NCI-H1105 (cell line): ENCODE measurements around the gene TRAF3IP1.

Experiments used
- DNase-seq: peaks from one replicate; lab custom pipeline; 2025; lab: John Stamatoyannopoulos, UW

The TRAF3IP1 gene

DNA sequence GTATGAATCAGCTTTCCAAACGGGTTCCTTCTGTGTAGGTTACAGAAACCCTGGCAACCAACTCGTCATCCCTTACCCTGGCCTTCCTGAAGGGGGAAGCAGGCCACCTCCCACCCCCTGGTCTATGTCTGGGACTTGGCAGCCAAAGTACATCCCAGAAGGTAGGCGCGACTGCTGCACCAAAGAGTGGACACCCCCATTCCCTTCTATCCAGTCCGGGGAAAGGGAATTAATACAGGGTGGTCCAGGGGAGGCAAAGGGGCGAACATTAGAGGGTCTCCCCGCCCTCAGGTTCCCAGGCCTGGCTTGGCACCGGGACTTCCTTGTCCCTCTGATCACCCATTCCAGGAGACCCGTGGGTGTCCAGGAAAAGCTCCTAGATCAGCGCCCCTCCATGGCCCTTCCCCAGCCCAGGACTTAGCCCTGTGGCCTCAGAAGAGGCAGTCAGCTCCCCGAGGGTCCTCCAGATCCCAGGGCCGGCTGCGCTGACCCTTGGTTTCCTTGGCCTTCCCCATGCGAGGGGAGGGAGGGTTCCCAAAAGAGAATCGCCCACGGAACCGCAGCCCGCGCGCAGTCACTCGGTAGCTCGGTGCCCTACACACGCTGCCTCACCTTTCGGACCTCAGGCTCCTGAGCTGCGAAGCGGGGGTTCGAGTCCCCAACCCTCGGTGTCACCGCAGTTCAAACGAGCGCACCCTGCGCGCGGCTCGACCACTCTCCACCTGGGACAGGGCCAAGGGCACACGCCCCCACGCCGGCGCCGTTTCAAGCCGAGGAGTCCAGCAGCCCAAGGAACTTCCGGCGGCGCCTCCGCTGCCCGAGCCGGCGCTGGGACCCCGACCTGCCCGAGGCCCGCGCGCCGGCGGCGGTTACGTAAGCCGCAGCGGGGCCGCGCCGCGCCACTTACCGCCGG, 32.3 kb upstream of the TRAF3IP1 start, which contains the start of gene PER2:
Gene PER2 (minus strand): TSS at position 874 of the 913 bp plus-strand sequence. CDS start 10,674 bp downstream, outside the sequence.
- DNase-seq = no peak

GRCh38 chr2:238288650-238289573, 31.4 kb upstream of the TRAF3IP1 start:
- peak; percentile 97 for DNase-seq

GRCh38 chr2:238289574-238289973, 30.7 kb upstream of the TRAF3IP1 start:
- DNase-seq = no peak

- DNase-seq = no peak
These were observed 30.2 kb upstream of the TRAF3IP1 start for GRCh38 chr2:238290091-238290509.

DNA sequence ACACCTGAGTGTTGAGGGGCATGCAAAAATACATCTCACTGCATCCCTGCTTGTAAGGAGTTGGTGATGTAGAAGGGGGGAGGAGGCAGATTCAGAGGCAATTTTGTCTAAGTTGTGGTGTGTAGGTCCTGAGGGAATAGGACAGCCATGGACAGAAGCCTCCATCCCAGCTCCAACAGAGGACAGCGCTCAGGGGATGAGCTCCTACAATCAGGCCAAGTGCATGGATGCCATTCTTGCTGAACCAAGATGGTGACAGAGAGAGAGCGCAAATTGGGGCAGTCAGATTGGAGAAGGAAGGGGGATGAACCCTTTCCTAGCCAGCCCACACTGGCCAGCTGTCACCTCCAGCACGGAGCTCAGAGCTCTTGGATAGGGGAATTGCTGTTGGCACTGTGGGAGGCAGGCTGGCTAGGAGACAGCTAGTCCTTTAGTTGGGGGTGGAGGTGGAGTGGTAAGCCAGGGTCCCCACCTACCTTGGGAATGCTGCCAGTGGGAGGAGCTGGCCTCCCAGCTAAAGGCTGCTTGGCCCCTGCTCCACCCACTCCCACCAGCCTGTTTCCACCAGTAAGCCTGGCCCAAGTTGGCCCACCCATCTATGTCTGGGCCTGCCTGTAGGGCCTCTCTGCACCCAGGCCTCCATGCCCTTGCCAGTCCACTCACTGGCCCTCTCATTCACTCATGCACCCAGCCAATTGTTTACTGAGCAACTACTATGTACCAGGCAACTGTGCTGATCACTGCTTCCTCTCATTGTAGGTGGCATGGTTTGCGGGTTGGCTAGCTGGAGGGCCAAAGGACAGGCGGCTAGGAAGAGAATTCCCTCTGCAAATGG, 29.4 kb upstream of the TRAF3IP1 start:
- no peak for DNase-seq

GRCh38 chr2:238291550-238292281, 28.6 kb upstream of the TRAF3IP1 start:
- no peak for DNase-seq

DNA sequence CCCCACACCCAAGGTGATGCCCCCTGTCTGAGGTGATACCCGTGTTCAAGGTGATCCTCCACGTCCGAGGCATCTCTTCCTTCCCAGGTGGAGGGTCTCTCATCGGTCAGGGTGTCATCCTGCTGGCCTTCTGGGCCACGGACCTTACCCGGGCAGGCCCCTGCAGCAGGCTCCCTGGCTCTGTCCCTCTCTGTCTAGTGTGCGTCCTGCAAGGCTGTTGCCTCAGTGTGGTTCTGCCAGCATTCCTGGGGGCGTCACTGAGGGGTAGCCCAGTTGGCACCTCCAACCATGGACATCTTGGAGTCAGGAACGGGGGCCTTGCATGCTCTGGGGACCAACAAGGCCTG, 26.3 kb upstream of the TRAF3IP1 start:
- DNase-seq = no peak

GRCh38 chr2:238294393-238295143, 25.8 kb upstream of the TRAF3IP1 start:
- no peak for DNase-seq

DNA sequence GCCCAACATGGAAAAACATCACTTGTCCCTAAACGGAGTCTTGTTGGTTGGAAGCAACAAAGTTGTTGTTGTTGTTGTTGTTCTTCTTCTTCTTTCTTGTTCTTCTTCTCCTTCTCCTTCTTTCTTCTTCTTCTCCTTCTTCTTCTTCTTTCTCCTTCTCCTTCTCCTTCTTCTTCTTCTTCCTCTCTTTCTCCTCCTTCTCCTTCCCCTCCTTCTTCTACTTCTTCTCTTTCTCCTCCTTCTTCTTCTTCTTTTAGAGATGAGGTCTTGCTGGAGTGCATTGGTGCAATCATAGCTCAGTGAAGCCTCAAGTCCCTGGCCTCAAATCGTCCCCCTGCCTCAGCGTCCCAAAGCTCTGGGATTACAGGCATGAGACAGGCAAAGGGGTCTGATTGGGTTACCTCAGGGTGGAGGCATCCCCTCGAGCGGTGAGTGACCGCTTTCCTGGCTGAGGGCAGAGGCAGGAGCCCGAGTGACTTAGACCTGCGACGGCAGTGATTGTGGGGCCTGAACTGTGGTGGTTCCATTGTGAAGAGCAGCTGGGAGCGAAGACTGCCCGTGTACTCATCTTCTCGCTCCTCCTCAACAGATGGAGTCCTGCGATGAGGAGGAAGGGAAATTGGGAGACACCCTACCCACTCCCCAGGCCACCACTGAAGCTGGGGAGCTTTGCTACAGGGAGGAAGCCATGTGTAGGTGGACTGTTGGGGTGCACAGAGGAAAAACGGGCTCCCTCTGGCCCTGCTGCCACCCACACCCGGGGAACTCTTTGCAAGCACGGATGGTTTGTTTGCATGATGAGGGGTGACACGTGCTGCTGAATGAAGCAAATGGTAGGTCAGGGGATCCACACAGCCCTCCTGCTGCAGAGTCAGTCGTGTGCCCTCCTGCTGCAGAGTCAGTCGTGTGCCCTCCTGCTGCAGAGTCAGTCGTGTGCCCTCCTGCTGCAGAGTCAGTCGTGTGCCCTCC, 24.9 kb upstream of the TRAF3IP1 start:
- no peak for DNase-seq

GRCh38 chr2:238296638-238297457, 23.5 kb upstream of the TRAF3IP1 start:
- DNase-seq = no peak

- DNase-seq = no peak
These were observed 20.5 kb upstream of the TRAF3IP1 start for GRCh38 chr2:238299803-238300202.

- no peak for DNase-seq
These were observed 18.2 kb upstream of the TRAF3IP1 start for GRCh38 chr2:238302087-238302486.

DNA sequence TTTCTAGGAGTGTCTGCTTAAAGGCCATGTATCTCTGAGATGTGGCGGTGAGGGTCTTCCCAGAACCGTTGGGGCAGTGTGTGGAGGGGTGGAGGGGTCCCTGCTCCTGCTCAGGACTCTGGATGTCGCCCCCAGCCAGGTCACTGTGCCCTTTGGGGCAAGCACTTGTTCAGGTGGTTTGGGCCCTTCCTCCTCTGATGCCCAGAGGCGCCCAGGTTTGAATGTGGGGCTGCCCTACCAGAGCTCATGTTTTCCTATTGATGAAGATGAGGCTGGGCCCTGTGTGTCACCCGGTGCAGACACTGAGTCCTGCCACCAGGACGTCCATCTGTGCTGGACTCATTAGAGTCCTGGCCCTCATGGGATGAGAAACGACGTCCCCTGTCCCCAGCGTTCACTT, 17.6 kb upstream of the TRAF3IP1 start:
- DNase-seq = no peak

DNA sequence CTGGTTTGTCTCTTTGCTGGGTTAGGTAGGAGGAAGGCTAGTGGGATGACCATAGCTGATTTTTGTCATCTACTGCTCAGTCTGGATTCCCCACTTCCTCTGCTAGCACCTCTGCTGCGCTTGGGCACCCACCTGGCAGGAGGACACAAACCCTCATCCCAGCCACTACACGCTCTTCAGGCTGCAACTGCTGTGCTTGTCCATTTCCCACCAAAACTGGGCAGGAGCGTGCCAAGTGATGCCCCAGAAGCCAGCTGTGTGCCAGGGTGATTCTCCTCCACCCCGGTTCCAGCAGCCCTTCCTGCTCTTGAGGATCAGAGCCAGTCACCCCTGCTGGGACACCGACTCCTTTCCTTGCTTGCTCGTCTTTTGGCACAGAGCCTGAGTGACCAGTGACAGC, 16.2 kb upstream of the TRAF3IP1 start:
- DNase-seq = no peak

- DNase-seq = no peak
These were observed 15.0 kb upstream of the TRAF3IP1 start for GRCh38 chr2:238305092-238305862.

DNA sequence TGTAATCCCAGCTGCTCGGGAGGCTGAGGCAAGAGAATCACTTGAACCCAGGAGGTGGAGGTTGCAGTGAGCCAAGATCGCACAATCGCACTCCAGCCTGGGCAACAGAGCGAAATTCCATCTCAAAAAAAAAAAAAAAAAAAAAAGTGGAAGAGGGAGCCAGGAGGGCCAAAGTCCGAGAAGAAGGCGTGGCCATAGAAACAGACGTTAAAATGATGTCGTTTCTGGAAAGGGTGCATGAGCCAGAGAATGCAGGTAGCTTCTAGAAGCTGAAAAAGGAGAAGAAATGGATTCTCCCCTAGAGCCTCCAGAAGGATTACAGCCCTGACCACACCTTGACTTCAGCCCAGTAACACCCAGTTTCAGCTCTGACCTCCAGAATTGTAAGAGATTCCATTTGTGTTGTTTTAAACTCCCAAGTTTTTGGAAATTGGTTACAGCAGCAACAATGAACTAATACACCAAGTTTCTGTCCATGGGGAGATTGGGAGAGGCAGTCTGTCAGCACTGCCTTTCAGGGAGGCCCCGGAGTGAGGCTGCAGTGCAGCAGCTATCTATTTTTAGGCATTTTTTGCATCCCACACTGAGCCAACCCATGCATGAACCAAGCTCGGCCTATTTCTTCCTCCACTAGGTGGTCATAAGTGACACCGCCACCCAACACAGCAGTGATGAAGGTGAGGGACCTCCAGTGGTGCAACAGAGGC, 14.2 kb upstream of the TRAF3IP1 start:
- DNase-seq = no peak

GRCh38 chr2:238306672-238306998, 13.7 kb upstream of the TRAF3IP1 start:
- no peak for DNase-seq
